ENCODE measurements around the gene TMOD1. TPM values are rescaled to one million over a fixed set of nuclear protein-coding genes. Genes with fewer than 3 reads are reported as not detected.

The TMOD1 gene
- total and polyA plus RNA-seq, 9 of the 15 experiments (the other 6 are each of a cell fraction or from before 2014, with no cell fraction given): 7.1 to 41.2 (median 14.2) TPM

GRCh38 chr9:97529363-97530076 lies 28.1 kb downstream of the TMOD1 start (continued):
- TF ChIP-seq BRF2 (IDR thresholded peaks at IDR 0.05; ENCODE audit: borderline replicate concordance, insufficient read depth, insufficient read length) (no peak), CBFA2T3 (IDR thresholded peaks at IDR 0.05) (no peak), POLR3A (IDR thresholded peaks at IDR 0.05; ENCODE audit: borderline replicate concordance, extremely low read depth, insufficient read depth, insufficient read length) (no peak), FOS (IDR thresholded peaks at IDR 0.05; ENCODE audit: extremely low read depth, insufficient read length) (no peak), GTF2B (IDR thresholded peaks at IDR 0.05; ENCODE audit: extremely low read depth, insufficient read length) (no peak), HNRNPUL1 (IDR thresholded peaks at IDR 0.05; ENCODE audit: low read length) (no peak), ZFP91 (CRISPR knock-in tag; IDR thresholded peaks at IDR 0.05) (no peak), JUN (IDR thresholded peaks at IDR 0.05; ENCODE audit: borderline replicate concordance, low read depth, low read length) (no peak), JUN (CRISPR knock-in tag; IDR thresholded peaks at IDR 0.05; ENCODE audit: borderline replicate concordance) (no peak), TGIF2 (CRISPR knock-in tag; IDR thresholded peaks at IDR 0.05) (no peak), ZNF124 (CRISPR knock-in tag; IDR thresholded peaks at IDR 0.05) (no peak), MCM3 (IDR thresholded peaks at IDR 0.05) (no peak), ADNP (tag; IDR thresholded peaks at IDR 0.05) (peak; percentile 55), TFAM (CRISPR knock-in tag; conservative IDR thresholded peaks at IDR 0.05) (no peak), STAG1 (CRISPR knock-in tag; IDR thresholded peaks at IDR 0.05; ENCODE audit: borderline replicate concordance) (no peak), ETV1 (tag; conservative IDR thresholded peaks at IDR 0.05; ENCODE audit: low read depth) (no peak), FOXA1 (IDR thresholded peaks at IDR 0.05; ENCODE audit: borderline replicate concordance) (no peak), ZNF408 (CRISPR knock-in tag; IDR thresholded peaks at IDR 0.05; ENCODE audit: low read depth) (no peak), ZNF76 (CRISPR knock-in tag; IDR thresholded peaks at IDR 0.05; ENCODE audit: borderline replicate concordance) (no peak), GMEB1 (CRISPR knock-in tag; IDR thresholded peaks at IDR 0.05) (no peak), SAP30 (IDR thresholded peaks at IDR 0.05; ENCODE audit: borderline replicate concordance, insufficient read depth, low read depth, low read length, poor library complexity, severe bottlenecking) (no peak), ZBTB43 (CRISPR knock-in tag; IDR thresholded peaks at IDR 0.05) (no peak), NFATC3 (IDR thresholded peaks at IDR 0.05) (no peak)

Measured in K562 (cell line).